Breast epithelium (tissue), 3 donors: ENCODE data around the gene PLA2G2A.

Source experiments
- CTCF ChIP-seq, 3 donors: fragments of 450-650 bp; IDR thresholded peaks; one replicate each; pipeline ENCODE4 v1.5.1; 2016 to 2017; ENCODE audit warnings: antibody characterized with exemption in 3 of 3, mild to moderate bottlenecking in 3 of 3, moderate library complexity in 3 of 3
- POLR2A ChIP-seq: fragments of 450-650 bp; IDR thresholded peaks from one replicate; pipeline ENCODE4 v1.6.1; 2016; ENCODE audit warnings: antibody characterized with exemption, mild to moderate bottlenecking, moderate library complexity

DNA sequence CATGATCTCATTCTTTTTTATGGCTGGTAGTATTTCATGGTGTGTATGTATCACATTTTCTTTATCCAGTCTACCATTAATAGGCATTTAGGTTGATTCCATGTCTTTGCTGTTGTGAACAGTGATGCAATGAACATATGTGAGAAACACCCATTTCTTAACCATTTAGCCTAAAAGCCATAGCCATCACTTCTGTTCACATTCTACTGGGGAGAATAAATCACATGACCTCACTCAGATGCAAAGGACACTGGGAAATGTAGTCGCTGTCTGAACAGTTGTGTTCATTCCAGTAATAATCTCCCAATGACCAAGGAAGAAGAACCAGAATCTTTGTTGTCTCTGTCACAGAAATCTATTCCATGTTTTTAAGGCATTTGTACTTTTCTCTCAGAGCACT is 40.9 kb downstream of the PLA2G2A start:
- TF ChIP-seq POLR2A = no peak
- no peak for TF ChIP-seq CTCF (IDR thresholded peaks at IDR 0.05)
